OCI-LY7 (cell line): ENCODE results near the gene ABCD1. TPM values are rescaled to one million over a fixed set of nuclear protein-coding genes. Genes with fewer than 3 reads are reported as not detected.
A peak's percentile ranks its signal among the peaks of the same experiment; 100 is the strongest.

ENCODE experiments used
- BruUV-seq: library from RNA; stranded (reverse); fragments of 400-500 nt; replicated peaks from 2 replicates; lab custom pipeline; 2021; lab: Mats Ljungman, UMichigan
- CTCF ChIA-PET: fragments of 300-600 bp; sonication (Branson Sonifier 250); formaldehyde crosslinking; loops from one replicate; lab custom pipeline; 2022; ENCODE audit warnings: antibody characterized with exemption; ENCODE audit not compliant: unreplicated experiment; lab: Charles Lee
- POLR2A ChIA-PET: fragments of 300-600 bp; sonication (Branson Sonifier 250); formaldehyde crosslinking; loops from one replicate; lab custom pipeline; 2022; ENCODE audit warnings: antibody characterized with exemption; lab: Charles Lee
- DNase-seq: peaks from one replicate; pipeline ENCODE4 v3.0.0-alpha.2; 2015; ENCODE audit warnings: low spot score
- H2AFZ ChIP-seq: fragments of 200-600 bp; sonication (generic), shearing (Covaris generic); 2 replicates; pipeline ENCODE4 v1.6.1; 2014; ENCODE audit warnings: mild to moderate bottlenecking, antibody characterized with exemption, low read length, moderate library complexity
- H3K27ac ChIP-seq: fragments of 200-600 bp; sonication (generic); 2 replicates; pipeline ENCODE4 v1.5.1; 2014; ENCODE audit warnings: mixed run types, low read depth, mild to moderate bottlenecking, moderate library complexity, low read length, inconsistent platforms; ENCODE audit not compliant: poor library complexity, severe bottlenecking
- H3K36me3 ChIP-seq: fragments of 200-600 bp; sonication (generic); 2 replicates; pipeline ENCODE4 v1.6.1; 2014; ENCODE audit warnings: mild to moderate bottlenecking, antibody characterized with exemption, low read length, moderate library complexity, mixed read lengths; ENCODE audit not compliant: insufficient read depth
- H3K4me1 ChIP-seq: fragments of 200-600 bp; sonication (generic); 2 replicates; pipeline ENCODE4 v1.5.1; 2014; ENCODE audit warnings: mild to moderate bottlenecking, low read length; ENCODE audit not compliant: insufficient read depth, poor library complexity, severe bottlenecking
- H3K4me2 ChIP-seq: fragments of 200-600 bp; sonication (generic); 2 replicates; pipeline ENCODE4 v1.6.1; 2014; ENCODE audit warnings: mild to moderate bottlenecking, low read length
- H3K4me3 ChIP-seq: fragments of 200-600 bp; sonication (generic); 2 replicates; pipeline ENCODE4 v1.5.1; 2014; ENCODE audit warnings: mild to moderate bottlenecking, low read depth, low read length; ENCODE audit not compliant: poor library complexity, severe bottlenecking
- H3K79me2 ChIP-seq: fragments of 200-600 bp; sonication (generic); 2 replicates; pipeline ENCODE4 v1.6.1; 2016; ENCODE audit warnings: low read depth, mild to moderate bottlenecking, low read length, moderate library complexity, mixed read lengths; ENCODE audit not compliant: insufficient read depth
- H3K9me2 ChIP-seq: fragments of 200-600 bp; sonication (generic); 2 replicates; pipeline ENCODE4 v1.6.1; 2016; ENCODE audit warnings: mild to moderate bottlenecking, low read length, mixed read lengths; ENCODE audit not compliant: insufficient read depth
- H3K9me3 ChIP-seq: fragments of 200-600 bp; sonication (generic); 2 replicates; pipeline ENCODE4 v1.6.1; 2014; ENCODE audit warnings: mild to moderate bottlenecking, mixed run types, low read length, mixed read lengths
- H4K20me1 ChIP-seq: fragments of 200-600 bp; sonication (generic); 2 replicates; pipeline ENCODE4 v1.6.1; 2014; ENCODE audit warnings: mild to moderate bottlenecking, antibody characterized with exemption, low read length, moderate library complexity, mixed read lengths; ENCODE audit not compliant: insufficient read depth
- CTCF ChIP-seq: fragments of 200-600 bp; sonication (generic); conservative IDR thresholded peaks from 2 replicates; pipeline ENCODE4 v1.5.1; 2014; ENCODE audit warnings: mild to moderate bottlenecking, antibody characterized with exemption, low read length, moderate library complexity, mixed read lengths
- EZH2phosphoT487 ChIP-seq: fragments of 200-600 bp; sonication (generic); IDR thresholded peaks from 2 replicates; pipeline ENCODE4 v1.6.1; 2018; ENCODE audit warnings: low read depth, borderline replicate concordance, mild to moderate bottlenecking, mixed run types, antibody characterized with exemption, low read length, moderate library complexity, mixed read lengths
- intact Hi-C: fragments of 100-400 bp; cut with micrococcal nuclease; formaldehyde crosslinking; loops from one replicate; pipeline ENCODE4 v1.10.0; 2022; ENCODE audit not compliant: unreplicated experiment
- total RNA-seq, 2 experiments: library from RNA; depleted of rRNA in 1 of 2; stranded (reverse); fragments of >200 nt in 1 of 2; shearing (Covaris generic) in 1 of 2; gene quantifications; 2 replicates each; pipeline ENCODE4 v1.2.3, GENCODE V29; 2014 to 2022

ABCD1 gene
- total RNA-seq, 2 experiments from 2014 or later, result 6.9 to 8.8 TPM

GRCh38 chrX:153776120-153776599 lies 51.5 kb downstream of the ABCD1 start:
- Histone ChIP-seq H3K36me3 (no peaks in the 10 kb centered on the region), H3K4me2 (no peak overlapping the region), H3K9me2 (no peaks in the 10 kb centered on the region), H4K20me1 (no peaks in the 10 kb centered on the region), H3K9me3 (no peaks in the 10 kb centered on the region), H2AFZ (no peak overlapping the region), H3K4me1 (peaks cover 3% of the 10 kb centered on the region), H3K27ac (no peak overlapping the region), H3K4me3 (no peak overlapping the region), H3K79me2 (no peaks in the 10 kb centered on the region)
- no TSS peak for BruUV-seq
- no peak for DNase-seq
- intact Hi-C loops, result no loop called here
- POLR2A ChIA-PET, result no interaction called here
- TF ChIP-seq CTCF (no peak), EZH2phosphoT487 (no peak)
- CTCF ChIA-PET, result no interaction called here

DNA sequence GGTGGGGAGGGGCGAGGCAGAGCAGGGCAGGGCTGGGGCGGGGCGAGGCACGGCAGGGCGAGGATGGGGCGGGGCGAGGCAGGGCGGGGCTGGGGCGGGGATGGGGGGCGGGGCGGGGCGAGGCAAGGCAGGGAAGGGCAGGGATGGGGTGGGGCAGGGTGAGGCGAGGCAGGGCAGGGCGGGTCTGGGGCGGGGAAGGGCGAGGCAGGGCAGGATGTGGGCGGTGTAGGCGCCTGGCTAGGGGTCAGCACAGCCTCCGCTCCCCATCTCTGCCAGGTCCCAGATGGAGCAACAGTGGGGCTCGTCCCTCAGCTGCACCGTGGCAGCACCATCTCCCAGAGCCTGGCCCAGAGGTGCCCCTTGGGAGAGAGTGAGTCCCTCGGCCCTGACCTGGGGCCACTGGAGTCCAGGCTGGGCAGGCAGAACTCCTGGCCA lies 52.0 kb downstream of the ABCD1 start:
- H3K9me3 ChIP-seq, result no peaks in the 10 kb centered on the region
- BruUV-seq, result no TSS peak
- H2AFZ ChIP-seq, result no peak overlapping the region
- DNase-seq, result peak; percentile 22
- no peak overlapping the region for H3K4me2 ChIP-seq
- no peaks in the 10 kb centered on the region for H4K20me1 ChIP-seq
- CTCF ChIA-PET, result no interaction called here
- H3K4me1 ChIP-seq, result peaks cover 3% of the 10 kb centered on the region
- no peak overlapping the region for H3K27ac ChIP-seq
- no peaks in the 10 kb centered on the region for H3K79me2 ChIP-seq
- TF ChIP-seq CTCF (no peak), EZH2phosphoT487 (no peak)
- no peak overlapping the region for H3K4me3 ChIP-seq
- POLR2A ChIA-PET, result no interaction called here
- H3K9me2 ChIP-seq, result no peaks in the 10 kb centered on the region
- intact Hi-C loops, result no loop called here
- H3K36me3 ChIP-seq, result no peaks in the 10 kb centered on the region

GRCh38 chrX:153777261-153778090 lies 52.8 kb downstream of the ABCD1 start:
- Histone ChIP-seq H2AFZ (no peak overlapping the region), H3K9me3 (no peaks in the 10 kb centered on the region), H4K20me1 (no peaks in the 10 kb centered on the region), H3K9me2 (no peaks in the 10 kb centered on the region), H3K4me1 (peaks cover 3% of the 10 kb centered on the region), H3K4me3 (no peak overlapping the region), H3K27ac (no peak overlapping the region), H3K36me3 (no peaks in the 10 kb centered on the region), H3K79me2 (no peaks in the 10 kb centered on the region), H3K4me2 (no peak overlapping the region)
- TF ChIP-seq EZH2phosphoT487 (no peak), CTCF (no peak)
- ChIA-PET POLR2A (no interaction called here), CTCF (no interaction called here)
- intact Hi-C loops, result no loop called here
- no TSS peak for BruUV-seq
- no peak for DNase-seq
